Activated CD4-positive, alpha-beta T cell treated with anti-CD3 and anti-CD28 coated beads, Interleukin-2, amount 50 U/mL, for 1 hour (primary cell): ENCODE measurements around the gene ZNF234.
"Not testable (repeated sequence)": the region's sequence is repeated elsewhere in the genome, so short reads cannot be mapped to it uniquely, and the experiment has no call there.

ENCODE experiments used
- DNase-seq: peaks from one replicate; pipeline ENCODE4 v3.0.0-alpha.2; 2020

The ZNF234 gene

GRCh38 chr19:44190020-44190419, 48.7 kb downstream of the ZNF234 start:
- DNase-seq = no peak

GRCh38 chr19:44192127-44192526, 50.8 kb downstream of the ZNF234 start:
- DNase-seq = no peak

GRCh38 chr19:44196772-44197171, 55.4 kb downstream of the ZNF234 start:
- no peak for DNase-seq

GRCh38 chr19:44202470-44202869, 61.1 kb downstream of the ZNF234 start:
- no peak for DNase-seq

GRCh38 chr19:44202974-44203373, 61.6 kb downstream of the ZNF234 start:
- DNase-seq = no peak

GRCh38 chr19:44203877-44204276, 62.5 kb downstream of the ZNF234 start:
- DNase-seq = not testable (repeated sequence)

GRCh38 chr19:44204772-44205171, 63.4 kb downstream of the ZNF234 start:
- DNase-seq = no peak

GRCh38 chr19:44207126-44207803, 65.9 kb downstream of the ZNF234 start:
- DNase-seq = peak; percentile 68
